Spleen (tissue), 7 donors: ENCODE results near the gene PER3.

Source experiments
- CTCF ChIP-seq, 11 experiments: fragments of 200-600 bp in 7 of 11; fragments of 450-650 bp in 4 of 11; sonication (generic) in 4 of 11; IDR thresholded peaks in 8 of 11; conservative IDR thresholded peaks in 3 of 11; 1 replicate in 7 of 11; 2 replicates in 4 of 11; pipeline versions ENCODE4 v1.4.0 to v1.8.0; 2016 to 2021; ENCODE audit warnings: antibody characterized with exemption in 11 of 11, inconsistent platforms in 4 of 11, mild to moderate bottlenecking in 1 of 11
- POLR2A ChIP-seq, 3 donors: fragments of 450-650 bp; IDR thresholded peaks; one replicate each; pipeline ENCODE4 v1.5.1; 2017; ENCODE audit warnings: antibody characterized with exemption in 3 of 3, mild to moderate bottlenecking in 1 of 3
- donor health status: DM: no; HTN: no; CAD: no; lungs with moderate emphysema.
- donor health status: DM: no; HTN: no; CAD: no.
- donor health status: DM: no; HTN: no; CAD: no.

DNA sequence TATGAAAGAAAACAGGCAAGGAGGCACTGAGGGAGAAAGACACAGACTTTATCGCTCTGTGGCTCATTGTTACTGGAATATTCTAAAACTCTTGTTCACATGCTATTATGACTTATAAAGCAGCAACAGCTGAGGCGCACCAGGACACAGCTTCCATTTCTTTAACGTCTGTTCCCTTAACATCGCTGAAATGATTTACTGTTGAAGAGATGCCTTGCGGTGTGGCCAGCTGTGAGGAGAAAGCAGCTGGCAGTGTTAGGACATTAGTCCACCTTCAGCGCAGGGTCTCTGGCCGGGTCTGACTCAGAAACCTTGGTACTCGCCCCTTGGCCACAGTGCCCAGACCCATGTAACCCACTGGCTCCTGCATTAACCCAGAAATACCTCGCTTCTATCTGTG lies 3.1 kb upstream of the PER3 start:
- TF ChIP-seq CTCF (IDR thresholded peaks at IDR 0.05 in 8 of 11, conservative IDR thresholded peaks at IDR 0.05 in 3 of 11) (no peak), POLR2A (IDR thresholded peaks at IDR 0.05) (no peak)
